H1 (cell line): ENCODE results near the gene RAET1E. TPM values are rescaled to one million over a fixed set of nuclear protein-coding genes. Genes with fewer than 3 reads are reported as not detected.

Experiments
- CTCF ChIA-PET: fragments of 300-600 bp; sonication (Branson Sonifier 250); formaldehyde crosslinking; loops from one replicate; lab custom pipeline; 2021; ENCODE audit not compliant: partially characterized antibody; lab: Charles Lee
- POLR2A ChIA-PET: fragments of 300-600 bp; sonication (Branson Sonifier 250); formaldehyde crosslinking; loops from one replicate; lab custom pipeline; 2021; ENCODE audit warnings: inconsistent platforms; ENCODE audit not compliant: partially characterized antibody; lab: Charles Lee
- DNase-seq, 2 experiments: peaks; one replicate each; pipeline versions ENCODE4 v3.0.0 to v3.0.0-alpha.2; 2010 to 2022; ENCODE audit warnings: low spot score in 2 of 2, low read depth in 1 of 2, mixed read lengths in 1 of 2
- FAIRE-seq: peaks from 2 replicates; lab custom pipeline; 2011; peaks lifted over from hg19 to GRCh38; lab: Jason Lieb, UNC
- H2AFZ ChIP-seq: 2 replicates; pipeline ENCODE4 v1.8.1; 2012; ENCODE audit warnings: low read length, inconsistent platforms
- H2AK5ac ChIP-seq: 2 replicates; pipeline ENCODE4 v1.6.1; 2013; ENCODE audit warnings: low read depth, low read length
- H2BK120ac ChIP-seq: replicated peaks from 2 replicates; pipeline ENCODE3; 2013; ENCODE audit warnings: low read depth, low read length, inconsistent platforms
- H2BK12ac ChIP-seq: 2 replicates; pipeline ENCODE4 v1.6.1; 2013; ENCODE audit warnings: low read depth, low read length
- H2BK15ac ChIP-seq: 2 replicates; pipeline ENCODE4 v1.6.1; 2013; ENCODE audit warnings: low read length
- H2BK20ac ChIP-seq: 2 replicates; pipeline ENCODE4 v1.6.1; 2013; ENCODE audit warnings: low read length
- H2BK5ac ChIP-seq: 2 replicates; pipeline ENCODE4 v1.6.1; 2013; ENCODE audit warnings: low read depth, low read length
- H3K14ac ChIP-seq: 2 replicates; pipeline ENCODE4 v1.6.1; 2013; ENCODE audit warnings: inconsistent platforms; ENCODE audit not compliant: insufficient read length
- H3K18ac ChIP-seq: 2 replicates; pipeline ENCODE4 v1.6.1; 2013; ENCODE audit warnings: low read length; ENCODE audit errors: extremely low read depth
- H3K23ac ChIP-seq: 2 replicates; pipeline ENCODE4 v1.6.1; 2013; ENCODE audit warnings: inconsistent platforms; ENCODE audit not compliant: insufficient read length
- H3K23me2 ChIP-seq: 2 replicates; pipeline ENCODE4 v1.6.1; 2013; ENCODE audit warnings: low read depth, low read length
- H3K27ac ChIP-seq: 2 replicates; pipeline ENCODE4 v1.6.1; 2011; ENCODE audit warnings: low read depth, low read length, inconsistent platforms
- H3K27me3 ChIP-seq, 4 experiments: replicated peaks in 1 of 4; 1 replicate in 1 of 4; 2 replicates in 3 of 4; pipeline versions ENCODE4 v1.6.1 to v1.8.1; 2011 to 2013; ENCODE audit warnings: low read length in 3 of 4, mild to moderate bottlenecking in 3 of 4, inconsistent platforms in 2 of 4, mixed read lengths in 2 of 4, moderate library complexity in 1 of 4; ENCODE audit not compliant: control insufficient read depth in 3 of 4, insufficient read depth in 3 of 4; ENCODE audit errors: extremely low read depth in 1 of 4
- H3K36me3 ChIP-seq, 4 experiments: 2 replicates each; pipeline versions ENCODE4 v1.6.1 to v1.8.1; 2011 to 2013; ENCODE audit warnings: mild to moderate bottlenecking in 4 of 4, low read length in 3 of 4, moderate library complexity in 2 of 4, control low read depth in 1 of 4, inconsistent platforms in 1 of 4; ENCODE audit not compliant: insufficient read depth in 4 of 4, control insufficient read depth in 2 of 4
- H3K4ac ChIP-seq: replicated peaks from 2 replicates; pipeline ENCODE3; 2013; ENCODE audit warnings: low read length, low read depth, mixed read lengths, inconsistent platforms; ENCODE audit not compliant: insufficient read length
- H3K4me1 ChIP-seq, 4 experiments: replicated peaks in 1 of 4; 1 replicate in 1 of 4; 2 replicates in 3 of 4; pipeline versions ENCODE4 v1.6.1 to v1.8.1; 2011 to 2013; ENCODE audit warnings: low read length in 3 of 4, inconsistent platforms in 2 of 4, mixed read lengths in 1 of 4; ENCODE audit not compliant: insufficient read depth in 4 of 4, control insufficient read depth in 3 of 4
- H3K4me2 ChIP-seq, 2 experiments: 2 replicates each; pipeline versions ENCODE4 v1.6.1 to v1.8.1; 2011 to 2013; ENCODE audit warnings: low read depth in 2 of 2, low read length in 2 of 2, control low read depth in 1 of 2, inconsistent platforms in 1 of 2, mild to moderate bottlenecking in 1 of 2; ENCODE audit not compliant: insufficient read depth in 1 of 2
- H3K4me3 ChIP-seq, 4 experiments: fragments of 200-600, 300-600 bp in 1 of 4; sonication (generic), shearing (Covaris generic), sonication (Bioruptor Twin) in 1 of 4; 2 replicates each; pipeline versions ENCODE4 v1.5.1 to v1.8.1; 2011 to 2016; ENCODE audit warnings: low read length in 4 of 4, low read depth in 3 of 4, control low read depth in 2 of 4, inconsistent platforms in 2 of 4, mild to moderate bottlenecking in 2 of 4, mixed read lengths in 1 of 4, moderate library complexity in 1 of 4; ENCODE audit not compliant: insufficient read depth in 2 of 4; ENCODE audit errors: extremely low read depth in 1 of 4
- H3K56ac ChIP-seq: replicated peaks from 2 replicates; pipeline ENCODE3; 2013; ENCODE audit warnings: low read depth, mild to moderate bottlenecking, mixed read lengths, low read length, inconsistent platforms; ENCODE audit not compliant: insufficient read length
- H3K79me1 ChIP-seq: 2 replicates; pipeline ENCODE4 v1.6.1; 2013; ENCODE audit warnings: low read depth, low read length, control low read depth
- H3K79me2 ChIP-seq, 2 experiments: 2 replicates each; pipeline versions ENCODE4 v1.6.1 to v1.8.1; 2012 to 2013; ENCODE audit warnings: low read length in 2 of 2, mild to moderate bottlenecking in 2 of 2, inconsistent platforms in 1 of 2; ENCODE audit not compliant: insufficient read depth in 2 of 2, control insufficient read depth in 1 of 2
- H3K9ac ChIP-seq, 4 experiments: replicated peaks in 1 of 4; 1 replicate in 1 of 4; 2 replicates in 3 of 4; pipeline versions ENCODE4 v1.6.1 to v1.8.1; 2011 to 2013; ENCODE audit warnings: low read depth in 3 of 4, low read length in 3 of 4, control low read depth in 2 of 4, mild to moderate bottlenecking in 2 of 4, moderate library complexity in 2 of 4, inconsistent platforms in 1 of 4; ENCODE audit errors: extremely low read depth in 1 of 4
- H3K9me3 ChIP-seq, 2 experiments: 2 replicates each; pipeline versions ENCODE4 v1.6.1 to v1.8.1; 2012 to 2013; ENCODE audit warnings: mild to moderate bottlenecking in 2 of 2, moderate library complexity in 2 of 2, control low read depth in 1 of 2, inconsistent platforms in 1 of 2, low read depth in 1 of 2, low read length in 1 of 2, mixed read lengths in 1 of 2; ENCODE audit not compliant: insufficient read depth in 2 of 2
- H4K20me1 ChIP-seq, 2 experiments: replicated peaks in 1 of 2; 2 replicates each; pipeline versions ENCODE3 to v1.8.1; 2011 to 2013; ENCODE audit warnings: inconsistent platforms in 2 of 2, low read length in 2 of 2, mild to moderate bottlenecking in 1 of 2; ENCODE audit not compliant: insufficient read depth in 2 of 2, control insufficient read depth in 1 of 2
- H4K5ac ChIP-seq: 2 replicates; pipeline ENCODE4 v1.6.1; 2013; ENCODE audit warnings: low read length, low read depth, mixed read lengths, inconsistent platforms; ENCODE audit not compliant: insufficient read length
- H4K8ac ChIP-seq: 2 replicates; pipeline ENCODE4 v1.8.0; 2013; ENCODE audit warnings: mild to moderate bottlenecking, moderate library complexity, low read length, inconsistent platforms; ENCODE audit not compliant: insufficient read depth; ENCODE audit errors: extremely low read depth
- H4K91ac ChIP-seq: replicated peaks from 2 replicates; pipeline ENCODE3; 2013; ENCODE audit warnings: low read length, mixed read lengths, inconsistent platforms; ENCODE audit not compliant: insufficient read length
- CEBPB ChIP-seq: IDR thresholded peaks from 2 replicates; pipeline ENCODE4 v1.6.1; 2012; ENCODE audit warnings: low read depth, low read length
- POLR2AphosphoS5 ChIP-seq: IDR thresholded peaks from 2 replicates; pipeline ENCODE4 v1.6.1; 2011; ENCODE audit warnings: low read depth, low read length
- RBBP5 ChIP-seq: IDR thresholded peaks from 2 replicates; pipeline ENCODE4 v1.7.1; 2012; ENCODE audit warnings: low read depth, mild to moderate bottlenecking, inconsistent platforms, low read length, moderate library complexity, borderline replicate concordance
- SP2 ChIP-seq: IDR thresholded peaks from 2 replicates; pipeline ENCODE4 v1.6.1; 2012; ENCODE audit warnings: mild to moderate bottlenecking, low read length, inconsistent platforms
- TCF12 ChIP-seq: IDR thresholded peaks from 2 replicates; pipeline ENCODE4 v1.6.1; 2011; ENCODE audit warnings: low read depth, mild to moderate bottlenecking, low read length
- WGBS, 2 experiments: shearing (Covaris generic) in 1 of 2; methylation state at CpG; one replicate each; pipeline versions ENCODE4 v1.1.6 to v1.1.7; 2013 to 2015; ENCODE audit warnings: low lambda C conversion rate in 2 of 2, mixed read lengths in 2 of 2, inconsistent platforms in 1 of 2, low coverage in 1 of 2, missing lambda C conversion rate in 1 of 2; ENCODE audit not compliant: insufficient replicate concordance in 2 of 2, insufficient coverage in 1 of 2, insufficient read length in 1 of 2; ENCODE audit errors: extremely low coverage in 1 of 2, missing lambda C conversion rate in 1 of 2; 5-methylcytosine and 5-hydroxymethylcytosine counted together
- polyA plus RNA-seq, 7 experiments: library from polyadenylated mRNA; depleted of rRNA in 3 of 7; stranded (reverse) in 5 of 7; unstranded in 2 of 7; fragments of >200 nt in 5 of 7; fragments of 200-250 nt in 2 of 7; gene quantifications; 1 replicate in 5 of 7; 2 replicates in 1 of 7; 4 replicates in 1 of 7; pipeline versions ENCODE4 v1.2.1 to v1.2.3, GENCODE V29; 2011 to 2013; ENCODE audit warnings: missing spikeins in 2 of 7, mixed read lengths in 2 of 7
- total RNA-seq: library from RNA; stranded (reverse); fragmentation: NEBNext Ultra II Directional; extraction: Animal tissue kit (Norgen Biotek cat#: 25700); gene quantifications from 2 replicates; pipeline ENCODE4 v1.2.1, GENCODE V29; 2021
- TF ChIP-seq, protein P1 (sequence below): IDR thresholded peaks from 2 replicates; pipeline ENCODE4 v1.6.1; 2012; ENCODE audit warnings: inconsistent platforms
- TF ChIP-seq, protein P2 (sequence below): IDR thresholded peaks from 2 replicates; pipeline ENCODE4 v1.6.1; 2011; ENCODE audit warnings: low read length, improper control_type of control experiment

RAET1E gene
- total and polyA plus RNA-seq, 2 of the 8 experiments (the other 6 are each of a cell fraction or from before 2014, with no cell fraction given): not detected

DNA sequence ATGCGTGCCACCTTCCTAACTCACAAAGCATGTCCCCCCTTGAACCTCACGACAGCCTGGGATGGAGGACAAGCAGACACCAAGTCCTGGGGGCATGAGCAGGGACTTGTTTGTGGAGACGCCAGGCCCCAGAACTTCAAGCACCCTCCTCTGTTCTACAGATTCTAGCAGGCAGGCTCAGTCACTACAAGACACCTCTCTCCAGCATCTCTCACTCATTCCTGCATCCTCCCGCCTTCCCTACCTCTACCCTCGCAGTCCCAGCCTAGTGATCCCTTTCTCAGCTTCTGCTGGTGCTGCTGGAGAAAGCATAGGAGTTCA lies 37.4 kb downstream of the RAET1E start:
- H3K4me2 ChIP-seq: no peak overlapping the region

More for the DNA sequence above, 37.4 kb downstream of the RAET1E start:
- Histone ChIP-seq H4K20me1 (peaks cover 4 to 13% of the 10 kb centered on the region in 2 experiments), H3K23ac (no peak overlapping the region), H4K5ac (no peak overlapping the region), H3K4me3 (0 out of 8 replicates have a peak overlapping the region, but pooled peaks of 1 of the 4 experiments have one; percentile 4), H3K9me3 (no peaks in the 10 kb centered on the region), H3K79me1 (peaks cover 6% of the 10 kb centered on the region; the same call in 1 of the 2 replicates), H3K4me1 (peaks cover 4 to 16% (median 9%) of the 10 kb centered on the region in 4 experiments; a peak in 6 of 7 replicates), H3K18ac (no peak overlapping the region), H2AK5ac (no peak overlapping the region), H3K14ac (no peak overlapping the region), H2BK12ac (no peak overlapping the region), H3K4ac (no peak overlapping the region), H2AFZ (no peak overlapping the region), H2BK20ac (no peak overlapping the region), H3K79me2 (peaks cover 0 to 10% of the 10 kb centered on the region in 2 experiments; a peak in 2 of 4 replicates), H3K27me3 (peaks cover 0 to 13% (median 5%) of the 10 kb centered on the region in 4 experiments; a peak in 5 of 7 replicates), H3K9ac (0 out of 7 replicates have a peak overlapping the region, but pooled peaks of 1 of the 4 experiments have one; percentile 1), H4K8ac (no peak overlapping the region; the same call in 1 of the 2 replicates), H2BK120ac (no peak overlapping the region), H3K27ac (no peak overlapping the region), H3K23me2 (peaks cover 12% of the 10 kb centered on the region; the same call in 1 of the 2 replicates), H4K91ac (no peak overlapping the region), H3K56ac (no peak overlapping the region), H2BK15ac (no peak overlapping the region), H3K36me3 (no peaks in the 10 kb centered on the region), H2BK5ac (no peak overlapping the region)
- DNase-seq (no peak), FAIRE-seq (no peak)
- WGBS, 2 experiments: 89% methylated on average over 5 of the region's 5 CpGs; no CpG with 5 or more reads in 1 of the 2 experiments
- TF ChIP-seq, protein P1, sequence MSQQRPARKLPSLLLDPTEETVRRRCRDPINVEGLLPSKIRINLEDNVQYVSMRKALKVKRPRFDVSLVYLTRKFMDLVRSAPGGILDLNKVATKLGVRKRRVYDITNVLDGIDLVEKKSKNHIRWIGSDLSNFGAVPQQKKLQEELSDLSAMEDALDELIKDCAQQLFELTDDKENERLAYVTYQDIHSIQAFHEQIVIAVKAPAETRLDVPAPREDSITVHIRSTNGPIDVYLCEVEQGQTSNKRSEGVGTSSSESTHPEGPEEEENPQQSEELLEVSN: no peak
- TF ChIP-seq POLR2AphosphoS5 (no peak), TCF12 (no peak), RBBP5 (no peak), CEBPB (no peak), SP2 (no peak)
- TF ChIP-seq, protein P2, sequence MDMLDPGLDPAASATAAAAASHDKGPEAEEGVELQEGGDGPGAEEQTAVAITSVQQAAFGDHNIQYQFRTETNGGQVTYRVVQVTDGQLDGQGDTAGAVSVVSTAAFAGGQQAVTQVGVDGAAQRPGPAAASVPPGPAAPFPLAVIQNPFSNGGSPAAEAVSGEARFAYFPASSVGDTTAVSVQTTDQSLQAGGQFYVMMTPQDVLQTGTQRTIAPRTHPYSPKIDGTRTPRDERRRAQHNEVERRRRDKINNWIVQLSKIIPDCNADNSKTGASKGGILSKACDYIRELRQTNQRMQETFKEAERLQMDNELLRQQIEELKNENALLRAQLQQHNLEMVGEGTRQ: no peak
- POLR2A ChIA-PET: interaction anchor here (0.8 kb wide), 1 partner anchor 30 kb away, joined by 3 read pairs; no protein-coding TSS in a partner anchor
- CTCF ChIA-PET: interaction anchor here (0.9 kb wide), 1 partner anchor 135 kb away, joined by 3 read pairs; no protein-coding TSS in a partner anchor
